ENCODE data around the gene TRAPPC12. TPM values are rescaled to one million over a fixed set of nuclear protein-coding genes. Genes with fewer than 3 reads are reported as not detected.
A peak's percentile ranks its signal among the peaks of the same experiment; 100 is the strongest.

The TRAPPC12 gene
- total RNA-seq, 4 donors from 2014 or later, result 36.6 to 57.4 (median 53.1) TPM

DNA sequence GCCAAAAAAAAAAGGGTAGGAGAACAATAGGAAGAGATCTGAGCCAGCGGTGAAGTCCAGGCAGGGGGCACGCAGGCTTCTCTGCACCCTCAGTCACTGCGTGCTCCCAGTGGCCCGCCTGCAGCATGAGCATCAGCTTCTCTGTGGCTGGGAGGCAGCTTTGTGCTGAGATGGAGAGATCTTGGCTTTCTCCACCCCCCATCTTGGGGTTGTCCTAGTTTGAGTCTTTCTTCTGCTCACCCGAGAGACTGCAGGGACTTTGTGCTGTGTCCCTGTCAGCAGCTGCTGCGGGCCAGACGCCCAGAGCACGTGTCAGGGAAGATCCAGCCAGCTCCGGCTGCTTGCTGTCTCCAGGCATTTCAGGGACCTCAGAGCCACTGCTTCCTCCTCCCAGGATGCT is 20.3 kb downstream of the TRAPPC12 start:
- Histone ChIP-seq H3K36me3 (peaks cover 0 to 28% of the 10 kb centered on the region in 2 donors), H3K9me3 (peaks cover 0 to 14% (median 0%) of the 10 kb centered on the region in 3 donors), H3K27me3 (no peaks in the 10 kb centered on the region), H3K4me3 (no peak overlapping the region), H3K4me1 (peaks cover 9 to 15% of the 10 kb centered on the region in 2 donors), H3K27ac (peak overlapping the region in 1 of 4 donors; percentile 50)
- DNase-seq (peak; percentile 47 to 69), ATAC-seq (peak; percentile 88 to 93)
- in situ Hi-C loops (cut with MboI; ENCODE audit: low sequenced_read_pairs in 4 of 4), result loop anchor here in 2 of 4 donors (25.0 kb wide), 1 partner anchor 162 kb away; the partner anchor contains the start of gene RNASEH1 (in 2 of the 2)
- TF ChIP-seq POLR2A (IDR thresholded peaks at IDR 0.05) (no peak), CTCF (IDR thresholded peaks at IDR 0.05 in 4 of 5, conservative IDR thresholded peaks at IDR 0.05 in 1 of 5) (no peak)
- intact Hi-C loops (cut with DNase I; ENCODE audit: low total_unique reads), result no loop called here

GRCh38 chr2:3403587-3404334 is 24.3 kb downstream of the TRAPPC12 start:
- DNase-seq (no peak), ATAC-seq (no peak)
- H3K36me3 ChIP-seq, result peaks cover 0 to 9% of the 10 kb centered on the region in 2 donors
- no peak overlapping the region for H3K4me3 ChIP-seq
- intact Hi-C loops (cut with DNase I; ENCODE audit: low total_unique reads), result no loop called here
- H3K9me3 ChIP-seq, result no peaks in the 10 kb centered on the region
- TF ChIP-seq POLR2A (IDR thresholded peaks at IDR 0.05) (no peak), CTCF (IDR thresholded peaks at IDR 0.05 in 4 of 5, conservative IDR thresholded peaks at IDR 0.05 in 1 of 5) (no peak)
- peaks cover 15 to 27% of the 10 kb centered on the region in 2 donors for H3K4me1 ChIP-seq
- H3K27me3 ChIP-seq, result no peaks in the 10 kb centered on the region
- in situ Hi-C loops (cut with MboI; ENCODE audit: low sequenced_read_pairs in 4 of 4), result no loop called here
- no peak overlapping the region for H3K27ac ChIP-seq

- intact Hi-C loops (cut with DNase I; ENCODE audit: low total_unique reads) (no loop called here), in situ Hi-C loops (cut with MboI; ENCODE audit: low sequenced_read_pairs in 4 of 4) (no loop called here)
- Histone ChIP-seq H3K27me3 (no peaks in the 10 kb centered on the region), H3K9me3 (no peaks in the 10 kb centered on the region), H3K36me3 (peaks cover 0 to 9% of the 10 kb centered on the region in 2 donors), H3K27ac (no peak overlapping the region), H3K4me1 (peaks cover 15 to 24% of the 10 kb centered on the region in 2 donors), H3K4me3 (no peak overlapping the region)
- TF ChIP-seq POLR2A (IDR thresholded peaks at IDR 0.05) (no peak), CTCF (IDR thresholded peaks at IDR 0.05 in 4 of 5, conservative IDR thresholded peaks at IDR 0.05 in 1 of 5) (no peak)
- DNase-seq (no peak), ATAC-seq (no peak)
Observed at GRCh38 chr2:3404349-3404894, 24.9 kb downstream of the TRAPPC12 start.

DNA sequence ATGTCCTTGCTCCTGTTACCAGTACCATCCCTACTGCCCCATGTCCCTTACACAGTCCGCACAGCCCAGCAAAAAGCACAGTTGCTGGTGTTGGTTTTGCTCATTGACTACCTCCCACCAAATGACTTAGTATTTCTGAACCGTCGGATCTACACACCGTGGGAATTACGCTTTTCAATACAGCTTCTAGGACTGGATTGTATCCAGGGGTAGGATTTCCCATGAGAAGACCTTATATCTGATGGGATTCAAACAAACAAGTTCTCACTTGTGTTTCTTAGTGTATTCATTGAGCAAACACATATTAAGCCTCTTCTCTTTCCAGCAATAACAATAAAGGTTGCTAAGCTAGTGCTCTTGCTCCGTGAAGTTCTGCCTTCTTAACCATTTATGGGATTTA is 25.8 kb downstream of the TRAPPC12 start:
- no peaks in the 10 kb centered on the region for H3K9me3 ChIP-seq
- no peak overlapping the region for H3K4me3 ChIP-seq
- H3K36me3 ChIP-seq, result peaks cover 0 to 9% of the 10 kb centered on the region in 2 donors
- peak overlapping the region in 1 of 4 donors; percentile 7 for H3K27ac ChIP-seq
- H3K27me3 ChIP-seq, result no peaks in the 10 kb centered on the region
- ATAC-seq (no peak), DNase-seq (no peak)
- intact Hi-C loops (cut with DNase I; ENCODE audit: low total_unique reads) (no loop called here), in situ Hi-C loops (cut with MboI; ENCODE audit: low sequenced_read_pairs in 4 of 4) (no loop called here)
- H3K4me1 ChIP-seq, result peaks cover 6 to 20% of the 10 kb centered on the region in 2 donors
- TF ChIP-seq POLR2A (IDR thresholded peaks at IDR 0.05) (no peak), CTCF (IDR thresholded peaks at IDR 0.05 in 4 of 5, conservative IDR thresholded peaks at IDR 0.05 in 1 of 5) (no peak)
